ENCODE data around the gene SEMA4A.

DNA sequence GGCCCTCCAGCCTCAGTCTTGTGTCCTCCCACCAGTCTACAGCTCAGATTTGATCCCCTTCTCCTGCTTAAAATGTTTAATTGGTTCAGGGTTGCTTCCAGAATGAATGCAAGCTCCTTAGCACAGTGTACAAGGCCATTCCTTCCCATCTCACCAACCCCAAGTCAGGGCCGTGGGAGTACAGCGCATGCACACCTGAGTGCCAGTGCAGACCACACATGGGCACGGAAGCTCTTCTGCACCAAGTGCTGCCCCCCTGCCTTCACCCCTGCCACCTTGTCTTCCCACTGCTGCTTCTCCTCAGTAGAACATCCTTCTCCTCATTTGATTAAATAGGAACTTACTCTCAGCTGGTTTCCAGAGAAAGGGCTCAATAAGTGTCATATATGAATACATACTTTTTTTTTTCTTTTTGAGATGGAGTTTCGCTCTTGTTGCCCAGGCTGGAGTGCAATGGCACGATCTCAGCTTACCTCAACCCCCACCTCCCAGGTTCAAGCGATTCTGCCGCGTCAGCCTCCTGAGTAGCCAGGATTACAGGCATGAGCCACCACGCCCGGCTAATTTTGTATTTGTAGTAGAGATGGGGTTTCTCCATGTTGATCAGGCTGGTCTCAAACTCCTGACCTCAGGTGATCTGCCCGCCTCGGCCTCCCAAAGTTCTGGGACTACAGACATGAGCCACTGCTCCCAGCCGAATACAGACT lies 68.8 kb downstream of the SEMA4A start:
- TF ChIP-seq SALL2 (tag by site-specific recombination; IDR thresholded peaks at IDR 0.05; ENCODE audit: borderline replicate concordance) (no peak), ZNF549 (tag by site-specific recombination; IDR thresholded peaks at IDR 0.05) (no peak), ZNF473 (tag by site-specific recombination; IDR thresholded peaks at IDR 0.05) (no peak), ZFP3 (tag by site-specific recombination; IDR thresholded peaks at IDR 0.05; ENCODE audit: low read depth) (no peak), ZNF138 (tag by site-specific recombination; IDR thresholded peaks at IDR 0.05; ENCODE audit: borderline replicate concordance) (no peak), ZNF292 (tag by site-specific recombination; IDR thresholded peaks at IDR 0.05; ENCODE audit: borderline replicate concordance, low read depth) (no peak), KLF16 (tag by site-specific recombination; IDR thresholded peaks at IDR 0.05) (no peak), ZNF530 (tag by site-specific recombination; IDR thresholded peaks at IDR 0.05; ENCODE audit: low read depth) (no peak)
- TF ChIP-seq, protein P1, sequence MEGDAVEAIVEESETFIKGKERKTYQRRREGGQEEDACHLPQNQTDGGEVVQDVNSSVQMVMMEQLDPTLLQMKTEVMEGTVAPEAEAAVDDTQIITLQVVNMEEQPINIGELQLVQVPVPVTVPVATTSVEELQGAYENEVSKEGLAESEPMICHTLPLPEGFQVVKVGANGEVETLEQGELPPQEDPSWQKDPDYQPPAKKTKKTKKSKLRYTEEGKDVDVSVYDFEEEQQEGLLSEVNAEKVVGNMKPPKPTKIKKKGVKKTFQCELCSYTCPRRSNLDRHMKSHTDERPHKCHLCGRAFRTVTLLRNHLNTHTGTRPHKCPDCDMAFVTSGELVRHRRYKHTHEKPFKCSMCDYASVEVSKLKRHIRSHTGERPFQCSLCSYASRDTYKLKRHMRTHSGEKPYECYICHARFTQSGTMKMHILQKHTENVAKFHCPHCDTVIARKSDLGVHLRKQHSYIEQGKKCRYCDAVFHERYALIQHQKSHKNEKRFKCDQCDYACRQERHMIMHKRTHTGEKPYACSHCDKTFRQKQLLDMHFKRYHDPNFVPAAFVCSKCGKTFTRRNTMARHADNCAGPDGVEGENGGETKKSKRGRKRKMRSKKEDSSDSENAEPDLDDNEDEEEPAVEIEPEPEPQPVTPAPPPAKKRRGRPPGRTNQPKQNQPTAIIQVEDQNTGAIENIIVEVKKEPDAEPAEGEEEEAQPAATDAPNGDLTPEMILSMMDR (tag by site-specific recombination; IDR thresholded peaks at IDR 0.05), result no peak
- TF ChIP-seq, protein P2, sequence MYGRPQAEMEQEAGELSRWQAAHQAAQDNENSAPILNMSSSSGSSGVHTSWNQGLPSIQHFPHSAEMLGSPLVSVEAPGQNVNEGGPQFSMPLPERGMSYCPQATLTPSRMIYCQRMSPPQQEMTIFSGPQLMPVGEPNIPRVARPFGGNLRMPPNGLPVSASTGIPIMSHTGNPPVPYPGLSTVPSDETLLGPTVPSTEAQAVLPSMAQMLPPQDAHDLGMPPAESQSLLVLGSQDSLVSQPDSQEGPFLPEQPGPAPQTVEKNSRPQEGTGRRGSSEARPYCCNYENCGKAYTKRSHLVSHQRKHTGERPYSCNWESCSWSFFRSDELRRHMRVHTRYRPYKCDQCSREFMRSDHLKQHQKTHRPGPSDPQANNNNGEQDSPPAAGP (tag by site-specific recombination; IDR thresholded peaks at IDR 0.05), result no peak

Data from HEK293 (cell line).